DOHH2 (cell line): ENCODE data around the gene PLA2G2E.

ENCODE experiments used
- H3F3A ChIP-seq: fragments of 200-600 bp; sonication (generic), shearing (Covaris generic); 2 replicates; pipeline ENCODE4 v1.6.0; 2016; ENCODE audit warnings: antibody characterized with exemption, mild to moderate bottlenecking; ENCODE audit not compliant: control insufficient read depth, insufficient read depth
- H3K27ac ChIP-seq: fragments of 200-600 bp; sonication (generic); 2 replicates; pipeline ENCODE4 v1.5.1; 2014; ENCODE audit warnings: low read depth, mild to moderate bottlenecking, low read length, moderate library complexity
- H3K27me3 ChIP-seq: fragments of 200-600 bp; sonication (generic); 2 replicates; pipeline ENCODE4 v1.6.1; 2014; ENCODE audit warnings: mild to moderate bottlenecking, low read length, mixed read lengths; ENCODE audit not compliant: control insufficient read depth
- H3K36me3 ChIP-seq: fragments of 200-600 bp; sonication (generic); 2 replicates; pipeline ENCODE4 v1.6.1; 2014; ENCODE audit warnings: mild to moderate bottlenecking, low read length, moderate library complexity, mixed read lengths; ENCODE audit not compliant: control insufficient read depth
- H3K4me1 ChIP-seq: fragments of 200-600 bp; sonication (generic); 2 replicates; pipeline ENCODE4 v1.6.1; 2014; ENCODE audit warnings: mild to moderate bottlenecking, low read length, mixed read lengths; ENCODE audit not compliant: control insufficient read depth
- H3K4me2 ChIP-seq: fragments of 200-600 bp; sonication (generic); 2 replicates; pipeline ENCODE4 v1.6.0; 2014; ENCODE audit warnings: mild to moderate bottlenecking, low read length, moderate library complexity
- H3K4me3 ChIP-seq: fragments of 200-600 bp; sonication (generic); 2 replicates; pipeline ENCODE4 v1.5.1; 2014; ENCODE audit warnings: mild to moderate bottlenecking, low read length, mixed read lengths
- H3K79me2 ChIP-seq: fragments of 200-600 bp; sonication (generic); 2 replicates; pipeline ENCODE4 v1.6.1; 2014; ENCODE audit warnings: mild to moderate bottlenecking, low read length, mixed read lengths; ENCODE audit not compliant: control insufficient read depth
- H3K9me2 ChIP-seq: fragments of 200-600 bp; sonication (generic); replicated peaks from 2 replicates; pipeline ENCODE4 v1.6.1; 2014; ENCODE audit warnings: mild to moderate bottlenecking, low read length, mixed read lengths; ENCODE audit not compliant: control insufficient read depth
- H3K9me3 ChIP-seq: fragments of 200-600 bp; sonication (generic); 2 replicates; pipeline ENCODE4 v1.6.1; 2014; ENCODE audit warnings: antibody characterized with exemption, low read length, mixed read lengths; ENCODE audit not compliant: control insufficient read depth, insufficient read depth
- H4K20me1 ChIP-seq: fragments of 200-600 bp; sonication (generic); 2 replicates; pipeline ENCODE4 v1.6.0; 2014; ENCODE audit warnings: low read depth, mild to moderate bottlenecking, antibody characterized with exemption, low read length, moderate library complexity; ENCODE audit not compliant: control insufficient read depth, insufficient read depth
- EZH2phosphoT487 ChIP-seq: fragments of 200-600 bp; sonication (generic); IDR thresholded peaks from 2 replicates; pipeline ENCODE4 v1.6.1; 2017; ENCODE audit warnings: borderline replicate concordance, mild to moderate bottlenecking, antibody characterized with exemption, low read length, moderate library complexity, mixed read lengths
- TF ChIP-seq, protein P1 (sequence below): fragments of 200-600 bp; sonication (generic); IDR thresholded peaks from one replicate; pipeline ENCODE4 v1.5.1; 2014; ENCODE audit warnings: antibody characterized with exemption, mild to moderate bottlenecking, low read depth, low read length; ENCODE audit not compliant: poor library complexity, severe bottlenecking

PLA2G2E gene

DNA sequence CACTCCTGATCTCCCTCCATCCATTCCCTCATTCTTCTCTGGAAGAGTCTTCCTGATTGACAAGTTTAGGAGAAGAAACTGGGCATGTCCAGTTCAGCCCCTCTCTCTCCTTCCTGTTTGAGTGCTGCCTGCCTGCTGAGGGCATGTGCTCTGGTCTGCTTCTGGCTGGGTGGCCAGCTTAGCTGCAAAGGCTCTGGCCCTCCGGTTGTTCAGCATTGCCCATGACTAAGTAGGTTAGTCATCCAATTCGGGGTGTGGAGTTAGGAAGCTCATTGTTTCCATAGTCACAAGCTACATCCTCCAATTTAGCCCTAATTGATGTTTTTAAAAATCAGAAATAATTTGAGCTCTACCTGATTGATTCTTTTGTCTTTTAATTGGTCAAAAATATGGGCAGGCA, 25.6 kb upstream of the PLA2G2E start:
- Histone ChIP-seq H3K79me2 (no peaks in the 10 kb centered on the region), H3K9me2 (no peaks in the 10 kb centered on the region), H3F3A (no peaks in the 10 kb centered on the region), H3K4me2 (no peak overlapping the region), H3K4me1 (no peaks in the 10 kb centered on the region), H3K27ac (no peak overlapping the region), H3K9me3 (peaks cover 4% of the 10 kb centered on the region; the same call in 1 of the 2 replicates), H3K4me3 (no peak overlapping the region), H4K20me1 (no peaks in the 10 kb centered on the region), H3K27me3 (0 out of 2 replicates have a peak, but pooled peaks cover 3% of the 10 kb centered on the region), H3K36me3 (no peaks in the 10 kb centered on the region)
- no peak for TF ChIP-seq EZH2phosphoT487
- TF ChIP-seq, protein P1, sequence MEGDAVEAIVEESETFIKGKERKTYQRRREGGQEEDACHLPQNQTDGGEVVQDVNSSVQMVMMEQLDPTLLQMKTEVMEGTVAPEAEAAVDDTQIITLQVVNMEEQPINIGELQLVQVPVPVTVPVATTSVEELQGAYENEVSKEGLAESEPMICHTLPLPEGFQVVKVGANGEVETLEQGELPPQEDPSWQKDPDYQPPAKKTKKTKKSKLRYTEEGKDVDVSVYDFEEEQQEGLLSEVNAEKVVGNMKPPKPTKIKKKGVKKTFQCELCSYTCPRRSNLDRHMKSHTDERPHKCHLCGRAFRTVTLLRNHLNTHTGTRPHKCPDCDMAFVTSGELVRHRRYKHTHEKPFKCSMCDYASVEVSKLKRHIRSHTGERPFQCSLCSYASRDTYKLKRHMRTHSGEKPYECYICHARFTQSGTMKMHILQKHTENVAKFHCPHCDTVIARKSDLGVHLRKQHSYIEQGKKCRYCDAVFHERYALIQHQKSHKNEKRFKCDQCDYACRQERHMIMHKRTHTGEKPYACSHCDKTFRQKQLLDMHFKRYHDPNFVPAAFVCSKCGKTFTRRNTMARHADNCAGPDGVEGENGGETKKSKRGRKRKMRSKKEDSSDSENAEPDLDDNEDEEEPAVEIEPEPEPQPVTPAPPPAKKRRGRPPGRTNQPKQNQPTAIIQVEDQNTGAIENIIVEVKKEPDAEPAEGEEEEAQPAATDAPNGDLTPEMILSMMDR, result no peak

DNA sequence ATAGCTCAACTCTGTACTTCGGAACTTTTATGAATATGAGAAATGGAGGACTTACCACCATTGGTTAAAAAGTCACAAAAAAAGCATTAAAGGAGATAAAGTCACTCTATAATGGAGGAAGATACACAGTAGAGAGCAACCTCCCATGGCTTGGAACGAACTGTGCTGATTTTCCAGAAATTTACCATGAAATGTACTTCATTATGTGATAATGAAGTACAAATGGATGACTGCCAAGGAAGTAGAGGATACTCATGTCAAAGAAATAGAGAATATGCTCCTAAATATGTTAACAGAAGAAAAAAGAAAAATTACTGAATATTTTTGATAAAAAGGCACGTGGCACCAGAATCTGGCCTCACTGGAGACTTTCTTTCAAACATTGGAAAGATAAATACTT, 23.6 kb upstream of the PLA2G2E start:
- H3K9me3 ChIP-seq, result no peaks in the 10 kb centered on the region
- H3K4me3 ChIP-seq, result no peak overlapping the region
- H3K79me2 ChIP-seq, result no peaks in the 10 kb centered on the region
- TF ChIP-seq, protein P1, result no peak
- no peak for TF ChIP-seq EZH2phosphoT487
- no peaks in the 10 kb centered on the region for H4K20me1 ChIP-seq
- no peaks in the 10 kb centered on the region for H3K9me2 ChIP-seq
- no peaks in the 10 kb centered on the region for H3F3A ChIP-seq
- 0 out of 2 replicates have a peak, but pooled peaks cover 3% of the 10 kb centered on the region for H3K27me3 ChIP-seq
- H3K4me2 ChIP-seq, result no peak overlapping the region
- no peaks in the 10 kb centered on the region for H3K36me3 ChIP-seq
- H3K27ac ChIP-seq, result no peak overlapping the region
- H3K4me1 ChIP-seq, result no peaks in the 10 kb centered on the region

DNA sequence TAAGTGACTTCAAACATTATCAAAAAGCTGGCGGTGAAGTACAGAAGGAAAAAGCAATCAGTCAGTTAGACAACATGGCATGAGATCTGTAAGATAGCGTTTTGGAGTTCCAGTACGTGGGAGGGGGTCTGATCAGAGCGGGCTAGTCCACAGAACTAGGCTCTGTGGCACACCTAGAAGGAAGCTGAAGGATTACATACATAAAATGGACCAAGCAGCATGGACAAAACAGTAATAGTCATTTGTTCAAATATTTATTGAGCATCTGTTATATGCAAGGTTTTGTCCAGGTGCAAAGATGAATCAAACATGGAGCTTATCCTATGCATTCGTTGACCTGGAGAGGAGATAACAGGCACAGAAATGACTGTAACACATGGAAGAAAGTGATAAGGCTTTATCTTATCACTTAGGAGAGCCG, 22.9 kb upstream of the PLA2G2E start:
- no peaks in the 10 kb centered on the region for H3K79me2 ChIP-seq
- H3K9me2 ChIP-seq, result no peaks in the 10 kb centered on the region
- H3K4me3 ChIP-seq, result no peak overlapping the region
- H3K9me3 ChIP-seq, result no peaks in the 10 kb centered on the region
- no peaks in the 10 kb centered on the region for H3F3A ChIP-seq
- no peaks in the 10 kb centered on the region for H4K20me1 ChIP-seq
- 0 out of 2 replicates have a peak, but pooled peaks cover 3% of the 10 kb centered on the region for H3K27me3 ChIP-seq
- H3K27ac ChIP-seq, result no peak overlapping the region
- no peak overlapping the region for H3K4me2 ChIP-seq
- H3K36me3 ChIP-seq, result no peaks in the 10 kb centered on the region
- H3K4me1 ChIP-seq, result no peaks in the 10 kb centered on the region
- TF ChIP-seq EZH2phosphoT487, result no peak

DNA sequence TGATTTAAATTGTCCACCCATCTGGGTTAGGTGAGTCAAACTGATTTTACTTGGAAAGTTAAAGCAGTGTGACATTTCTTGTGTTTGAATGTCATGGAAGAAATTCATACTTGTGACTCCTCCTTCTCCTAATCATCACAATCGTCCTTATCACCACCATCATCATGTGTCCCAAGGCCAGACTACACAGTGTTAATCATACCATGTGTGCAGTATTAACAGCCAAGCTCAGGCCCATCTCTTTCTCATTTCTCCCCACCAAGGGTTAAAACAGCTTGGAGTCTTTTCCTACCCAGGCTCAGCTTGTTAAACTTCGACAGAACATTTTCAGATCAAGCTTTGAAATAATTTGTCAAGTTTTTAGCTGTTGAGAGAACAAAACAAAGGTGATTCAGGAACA, 22.5 kb upstream of the PLA2G2E start:
- no peak overlapping the region for H3K27ac ChIP-seq

More for the DNA sequence above, 22.5 kb upstream of the PLA2G2E start:
- H3K27me3 ChIP-seq, result 0 out of 2 replicates have a peak, but pooled peaks cover 3% of the 10 kb centered on the region
- H3K4me3 ChIP-seq, result no peak overlapping the region
- no peaks in the 10 kb centered on the region for H4K20me1 ChIP-seq
- H3K36me3 ChIP-seq, result no peaks in the 10 kb centered on the region
- H3K9me2 ChIP-seq, result no peaks in the 10 kb centered on the region
- H3K4me1 ChIP-seq, result no peaks in the 10 kb centered on the region
- H3F3A ChIP-seq, result no peaks in the 10 kb centered on the region
- H3K4me2 ChIP-seq, result no peak overlapping the region
- H3K9me3 ChIP-seq, result no peaks in the 10 kb centered on the region
- no peak for TF ChIP-seq EZH2phosphoT487
- TF ChIP-seq, protein P1, result no peak
- H3K79me2 ChIP-seq, result no peaks in the 10 kb centered on the region
